ENCODE measurements around the gene SAMHD1. TPM values are rescaled to one million over a fixed set of nuclear protein-coding genes. Genes with fewer than 3 reads are reported as not detected.
"Not testable (repeated sequence)": the region's sequence is repeated elsewhere in the genome, so short reads cannot be mapped to it uniquely, and the experiment has no call there.

SAMHD1 gene
- total RNA-seq, 1 donor from 2014 or later, result 22.0 TPM

GRCh38 chr20:36908603-36909002 lies 42.9 kb downstream of the SAMHD1 start:
- TF ChIP-seq, protein P1, sequence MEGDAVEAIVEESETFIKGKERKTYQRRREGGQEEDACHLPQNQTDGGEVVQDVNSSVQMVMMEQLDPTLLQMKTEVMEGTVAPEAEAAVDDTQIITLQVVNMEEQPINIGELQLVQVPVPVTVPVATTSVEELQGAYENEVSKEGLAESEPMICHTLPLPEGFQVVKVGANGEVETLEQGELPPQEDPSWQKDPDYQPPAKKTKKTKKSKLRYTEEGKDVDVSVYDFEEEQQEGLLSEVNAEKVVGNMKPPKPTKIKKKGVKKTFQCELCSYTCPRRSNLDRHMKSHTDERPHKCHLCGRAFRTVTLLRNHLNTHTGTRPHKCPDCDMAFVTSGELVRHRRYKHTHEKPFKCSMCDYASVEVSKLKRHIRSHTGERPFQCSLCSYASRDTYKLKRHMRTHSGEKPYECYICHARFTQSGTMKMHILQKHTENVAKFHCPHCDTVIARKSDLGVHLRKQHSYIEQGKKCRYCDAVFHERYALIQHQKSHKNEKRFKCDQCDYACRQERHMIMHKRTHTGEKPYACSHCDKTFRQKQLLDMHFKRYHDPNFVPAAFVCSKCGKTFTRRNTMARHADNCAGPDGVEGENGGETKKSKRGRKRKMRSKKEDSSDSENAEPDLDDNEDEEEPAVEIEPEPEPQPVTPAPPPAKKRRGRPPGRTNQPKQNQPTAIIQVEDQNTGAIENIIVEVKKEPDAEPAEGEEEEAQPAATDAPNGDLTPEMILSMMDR (conservative IDR thresholded peaks at IDR 0.05; ENCODE audit: low read depth, low read length), result no peak
- H3K4me3 ChIP-seq (ENCODE audit: low read depth, low read length), result no peak overlapping the region
- DNase-seq (ENCODE audit: low read depth), result no peak

GRCh38 chr20:36906086-36906485 lies 45.4 kb downstream of the SAMHD1 start:
- not testable (repeated sequence) for H3K4me3 ChIP-seq (ENCODE audit: low read depth, low read length); DNase-seq (ENCODE audit: low read depth)

DNA sequence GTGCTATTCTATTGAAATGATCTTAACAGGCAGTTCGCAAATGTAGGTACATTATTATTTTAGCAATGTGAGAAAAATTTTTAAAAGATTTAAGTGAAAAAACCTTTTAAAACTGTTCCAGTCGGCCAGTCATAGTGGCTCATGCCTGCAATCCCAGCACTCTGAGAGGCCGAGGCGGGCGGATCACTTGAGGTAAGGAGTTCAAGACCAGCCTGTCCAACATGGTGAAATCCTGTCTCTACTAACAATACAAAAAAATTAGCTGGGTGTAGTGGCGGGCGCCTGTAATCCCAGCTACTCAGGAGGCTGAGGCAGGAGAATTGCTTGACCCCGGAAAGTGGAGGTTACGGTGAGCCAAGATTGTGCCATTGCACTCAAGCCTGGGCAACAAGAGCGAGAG lies 45.9 kb downstream of the SAMHD1 start:
- not testable (repeated sequence) for H3K4me3 ChIP-seq (ENCODE audit: low read depth, low read length); DNase-seq (ENCODE audit: low read depth)

- H3K4me3 ChIP-seq (ENCODE audit: low read depth, low read length), result no peak overlapping the region
- TF ChIP-seq, protein P1 (conservative IDR thresholded peaks at IDR 0.05; ENCODE audit: low read depth, low read length), result no peak
- no peak for DNase-seq (ENCODE audit: low read depth)
These were observed 46.8 kb downstream of the SAMHD1 start for GRCh38 chr20:36904690-36905089.

GRCh38 chr20:36895036-36895435 lies 56.5 kb downstream of the SAMHD1 start:
- TF ChIP-seq, protein P1 (conservative IDR thresholded peaks at IDR 0.05; ENCODE audit: low read depth, low read length), result no peak
- no peak for DNase-seq (ENCODE audit: low read depth)
- no peak overlapping the region for H3K4me3 ChIP-seq (ENCODE audit: low read depth, low read length)

DNA sequence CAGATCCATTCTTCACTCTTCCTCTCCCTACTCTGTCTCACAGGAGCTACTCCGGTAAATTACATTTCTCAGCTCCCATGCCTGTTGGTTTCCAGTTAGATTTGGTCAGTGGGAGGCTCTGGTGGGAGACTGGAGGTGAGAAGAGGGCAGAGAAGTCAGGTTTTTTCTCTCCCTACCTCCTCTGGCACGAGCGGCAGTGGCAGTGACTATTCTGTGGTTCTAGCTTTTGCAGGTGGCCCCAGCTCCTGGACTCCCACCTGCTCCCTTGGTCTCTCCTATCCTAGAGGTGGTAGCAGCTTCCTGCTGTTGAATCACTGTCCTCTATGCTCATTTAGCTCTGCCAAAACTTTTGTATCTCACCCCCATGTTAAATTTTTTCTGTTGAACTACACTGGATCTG lies 57.7 kb downstream of the SAMHD1 start:
- no peak overlapping the region for H3K4me3 ChIP-seq (ENCODE audit: low read depth, low read length)
- TF ChIP-seq, protein P1 (conservative IDR thresholded peaks at IDR 0.05; ENCODE audit: low read depth, low read length), result no peak
- no peak for DNase-seq (ENCODE audit: low read depth)

- DNase-seq (ENCODE audit: low read depth), result no peak
- TF ChIP-seq, protein P1 (conservative IDR thresholded peaks at IDR 0.05; ENCODE audit: low read depth, low read length), result no peak
- no peak overlapping the region for H3K4me3 ChIP-seq (ENCODE audit: low read depth, low read length)
These were observed 60.3 kb downstream of the SAMHD1 start for GRCh38 chr20:36891211-36891610.

DNA sequence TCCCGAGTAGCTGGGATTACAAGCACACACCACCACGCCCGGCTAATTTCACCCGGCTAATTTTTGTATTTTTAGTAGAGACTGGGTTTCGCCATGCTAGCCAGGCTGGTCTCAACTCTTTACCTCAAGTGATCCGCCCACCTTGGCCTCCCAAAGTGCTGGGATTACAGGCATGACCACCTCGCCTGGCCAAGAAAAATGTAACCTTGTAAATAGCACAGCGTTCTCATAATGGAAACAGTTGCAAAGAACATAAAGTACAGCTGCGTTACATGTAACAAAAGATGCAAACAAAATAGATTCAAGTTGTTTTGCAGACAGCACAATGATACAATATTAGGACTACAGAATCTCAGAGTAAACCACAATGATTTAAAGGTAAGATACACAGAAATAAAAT lies 60.9 kb downstream of the SAMHD1 start:
- TF ChIP-seq, protein P1 (conservative IDR thresholded peaks at IDR 0.05; ENCODE audit: low read depth, low read length), result no peak
- H3K4me3 ChIP-seq (ENCODE audit: low read depth, low read length), result no peak overlapping the region
- no peak for DNase-seq (ENCODE audit: low read depth)

All from epithelial cell of proximal tubule (primary cell).